HepG2 (cell line): ENCODE measurements around the gene SDK2. TPM values are rescaled to one million over a fixed set of nuclear protein-coding genes. Genes with fewer than 3 reads are reported as not detected.

ENCODE experiments used
- BCL6 ChIP-seq: IDR thresholded peaks from 2 replicates; pipeline ENCODE4 v1.6.1; 2016; ENCODE audit warnings: missing genetic modification reagents, missing compliant biosample characterization
- CREM ChIP-seq, 2 experiments: sonication (generic) in 1 of 2; formaldehyde crosslinking in 1 of 2; IDR thresholded peaks; 2 replicates each; pipeline versions ENCODE4 v1.4.0 to v1.6.1; 2016 to 2020; ENCODE audit warnings: antibody characterized with exemption in 1 of 2, mild to moderate bottlenecking in 1 of 2, missing genetic modification reagents in 1 of 2
- ELF1 ChIP-seq: sonication (generic); formaldehyde crosslinking; IDR thresholded peaks from 2 replicates; pipeline ENCODE4 v1.4.0; 2020; ENCODE audit warnings: missing genetic modification reagents
- FOXA3 ChIP-seq: IDR thresholded peaks from 2 replicates; pipeline ENCODE4 v1.6.1; 2016; ENCODE audit warnings: missing genetic modification reagents, missing compliant biosample characterization
- GATA4 ChIP-seq: sonication (generic); IDR thresholded peaks from 2 replicates; pipeline ENCODE4 v1.6.1; 2016; ENCODE audit warnings: antibody characterized with exemption, low read depth, borderline replicate concordance
- LBX2 ChIP-seq: sonication (generic); formaldehyde crosslinking; IDR thresholded peaks from 2 replicates; pipeline ENCODE4 v1.5.0; 2020; ENCODE audit warnings: missing genetic modification reagents, mild to moderate bottlenecking, borderline replicate concordance
- PBX2 ChIP-seq: IDR thresholded peaks from 2 replicates; pipeline ENCODE4 v1.6.1; 2016; ENCODE audit warnings: control low read depth
- SKI ChIP-seq: fragments of 450-650 bp; IDR thresholded peaks from one replicate; pipeline ENCODE4 v1.6.1; 2018; ENCODE audit warnings: mild to moderate bottlenecking; ENCODE audit not compliant: partially characterized antibody
- ZFY ChIP-seq: sonication (generic); formaldehyde crosslinking; IDR thresholded peaks from 2 replicates; pipeline ENCODE4 v1.4.0; 2020; ENCODE audit warnings: missing genetic modification reagents
- ZNF607 ChIP-seq: sonication (generic); formaldehyde crosslinking; IDR thresholded peaks from 2 replicates; pipeline ENCODE4 v1.5.1; 2020; ENCODE audit warnings: missing genetic modification reagents, mild to moderate bottlenecking, borderline replicate concordance
- ZNF687 ChIP-seq: sonication (generic); formaldehyde crosslinking; IDR thresholded peaks from 2 replicates; pipeline ENCODE4 v1.5.1; 2020; ENCODE audit warnings: mild to moderate bottlenecking, missing genetic modification reagents, moderate library complexity
- ZNF775 ChIP-seq: sonication (generic); formaldehyde crosslinking; IDR thresholded peaks from 2 replicates; pipeline ENCODE4 v1.4.0; 2020; ENCODE audit warnings: missing genetic modification reagents, mild to moderate bottlenecking, moderate library complexity, borderline replicate concordance
- ZNF782 ChIP-seq: sonication (generic); formaldehyde crosslinking; IDR thresholded peaks from 2 replicates; pipeline ENCODE4 v1.4.0; 2020; ENCODE audit warnings: missing genetic modification reagents, mild to moderate bottlenecking, borderline replicate concordance
- polyA plus RNA-seq, 8 experiments: library from polyadenylated mRNA; depleted of rRNA in 3 of 8; stranded (reverse) in 7 of 8; unstranded in 1 of 8; fragments of >200 nt; fragmentation: Illumina TruSeq in 4 of 8; extraction: Trizol in 4 of 8; gene quantifications; 2 replicates each; pipeline versions ENCODE4 v1.2.1 to v1.2.3, GENCODE V29; 2011 to 2016; ENCODE audit warnings: low read depth in 4 of 8, missing spikeins in 1 of 8, mixed read lengths in 1 of 8; ENCODE audit not compliant: insufficient read depth in 1 of 8
- total RNA-seq, 5 experiments: library from RNA; depleted of rRNA; stranded (reverse); fragments of >200 nt; fragmentation: Illumina TruSeq; extraction: Trizol; gene quantifications; 2 replicates each; pipeline ENCODE4 v1.2.3, GENCODE V29; 2016; ENCODE audit warnings: low read depth in 1 of 5

Gene SDK2
- total and polyA plus RNA-seq, 2 of the 13 experiments (the other 11 are each of a cell fraction or from before 2014, with no cell fraction given): not detected

GRCh38 chr17:73308017-73308823, 336.0 kb downstream of the SDK2 start (continued):
- TF ChIP-seq ZFY (peak; percentile 59), FOXA3 (CRISPR knock-in tag) (peak; percentile 45), ELF1 (CRISPR knock-in tag) (0 out of 2 replicates have a peak, but pooled peaks have one; percentile 24), ZNF782 (CRISPR knock-in tag) (no peak), PBX2 (0 out of 2 replicates have a peak, but pooled peaks have one; percentile 12), ZNF687 (peak; percentile 89), ZNF607 (CRISPR knock-in tag) (peak; percentile 53; the same call in 1 of the 2 replicates), LBX2 (CRISPR knock-in tag) (0 out of 2 replicates have a peak, but pooled peaks have one; percentile 25), BCL6 (CRISPR knock-in tag) (peak; percentile 58), ZNF775 (CRISPR knock-in tag) (0 out of 2 replicates have a peak, but pooled peaks have one; percentile 23), CREM (IDR thresholded peaks at IDR 0.05) (peak; percentile 57; the same call in 1 of the 2 replicates), CREM (CRISPR knock-in tag; IDR thresholded peaks at IDR 0.05) (no peak), GATA4 (peak; percentile 79; the same call in 1 of the 2 replicates), SKI (peak; percentile 63)
